HG03575 (cell line): ENCODE results near the gene MMAA.
"Not testable (repeated sequence)": the region's sequence is repeated elsewhere in the genome, so short reads cannot be mapped to it uniquely, and the experiment has no call there.

Source experiments
- ATAC-seq: cut with Tn5 transposase; IDR thresholded peaks from one replicate; pipeline ENCODE4 v1.9.1; 2021; ENCODE audit not compliant: unreplicated experiment, insufficient number of reproducible peaks, low FRiP score; ENCODE audit errors: extremely low read depth

MMAA gene

GRCh38 chr4:145618932-145619638 is at the start of gene MMAA:
MMAA (plus strand) TSS chr4:145619385; CDS start chr4:145639140, 19,755 bp downstream.
- ATAC-seq = peak; percentile 41

GRCh38 chr4:145574546-145574945 is 44.6 kb upstream of the MMAA start:
- not testable (repeated sequence) for ATAC-seq

GRCh38 chr4:145580906-145581305 is 38.3 kb upstream of the MMAA start:
- ATAC-seq = no peak

- ATAC-seq = no peak
These were observed 35.8 kb upstream of the MMAA start for GRCh38 chr4:145583191-145584055.

- no peak for ATAC-seq
These were observed 32.0 kb upstream of the MMAA start for GRCh38 chr4:145587088-145587754.

- ATAC-seq = not testable (repeated sequence)
These were observed 29.8 kb upstream of the MMAA start for GRCh38 chr4:145589381-145589780.

- ATAC-seq = no peak
These were observed 29.1 kb upstream of the MMAA start for GRCh38 chr4:145589916-145590702.

GRCh38 chr4:145602129-145602760 is 16.9 kb upstream of the MMAA start:
- no peak for ATAC-seq

GRCh38 chr4:145605941-145606340 is 13.2 kb upstream of the MMAA start:
- no peak for ATAC-seq

GRCh38 chr4:145609481-145610427 is 9.4 kb upstream of the MMAA start:
- ATAC-seq = no peak

GRCh38 chr4:145613566-145614232 is 5.5 kb upstream of the MMAA start:
- no peak for ATAC-seq

- ATAC-seq = no peak
These were observed 5.0 kb upstream of the MMAA start for GRCh38 chr4:145614233-145614610.

- no peak for ATAC-seq
These were observed 814 bp upstream of the MMAA start for GRCh38 chr4:145618210-145618931.

GRCh38 chr4:145619639-145619996 is 433 bp downstream of the MMAA start:
- ATAC-seq = peak; percentile 21

- not testable (repeated sequence) for ATAC-seq
These were observed 2.9 kb downstream of the MMAA start for GRCh38 chr4:145622067-145622466.

- no peak for ATAC-seq
These were observed 4.6 kb downstream of the MMAA start for GRCh38 chr4:145623831-145624230.
